Caco-2 (cell line): ENCODE measurements around the gene LSMEM2. TPM values are rescaled to one million over a fixed set of nuclear protein-coding genes. Genes with fewer than 3 reads are reported as not detected.

ENCODE experiments used
- BruUV-seq: library from RNA; stranded (reverse); fragments of 400-500 nt; replicated peaks from 2 replicates; lab custom pipeline; 2021; lab: Mats Ljungman, UMichigan
- CTCF ChIA-PET: fragments of 300-600 bp; sonication (Branson Sonifier 250); formaldehyde crosslinking; loops from one replicate; lab custom pipeline; 2022; ENCODE audit warnings: antibody characterized with exemption; lab: Charles Lee
- POLR2A ChIA-PET: fragments of 300-600 bp; sonication (Branson Sonifier 250); formaldehyde crosslinking; loops from one replicate; lab custom pipeline; 2022; ENCODE audit warnings: antibody characterized with exemption; lab: Charles Lee
- DNase-seq, 2 experiments: peaks; one replicate each; pipeline versions ENCODE4 v3.0.0 to v3.0.0-alpha.2; 2020 to 2022
- H3K27me3 ChIP-seq: replicated peaks from 2 replicates; pipeline ENCODE4 v1.6.0; 2011; ENCODE audit warnings: low read length; ENCODE audit not compliant: control insufficient read depth, insufficient read depth
- H3K36me3 ChIP-seq: 2 replicates; pipeline ENCODE4 v1.5.1; 2011; ENCODE audit warnings: low read length; ENCODE audit not compliant: control insufficient read depth, insufficient read depth
- H3K4me1 ChIP-seq: fragments of 250-450 bp; sonication (Bioruptor Pico); 2 replicates; pipeline ENCODE4 v1.5.1; 2020; ENCODE audit warnings: mild to moderate bottlenecking
- H3K4me3 ChIP-seq: 2 replicates; pipeline ENCODE4 v1.5.1; 2011; ENCODE audit warnings: low read depth, mild to moderate bottlenecking, control low read depth, low read length
- H3K9me3 ChIP-seq: fragments of 250-450 bp; sonication (Bioruptor Pico); 2 replicates; pipeline ENCODE4 v1.5.1; 2020; ENCODE audit warnings: mild to moderate bottlenecking, moderate library complexity
- H3K27ac Mint-ChIP-seq: one replicate; pipeline ENCODE4 v1.8.0; 2022; ENCODE audit warnings: mixed read lengths; ENCODE audit not compliant: unreplicated experiment
- H3K27me3 Mint-ChIP-seq: one replicate; pipeline ENCODE4 v1.8.0; 2022; ENCODE audit warnings: mixed read lengths; ENCODE audit not compliant: insufficient read depth, unreplicated experiment
- H3K36me3 Mint-ChIP-seq: one replicate; pipeline ENCODE4 v1.8.0; 2022; ENCODE audit warnings: mild to moderate bottlenecking, mixed read lengths; ENCODE audit not compliant: insufficient read depth, unreplicated experiment
- H3K4me1 Mint-ChIP-seq: one replicate; pipeline ENCODE4 v1.8.0; 2022; ENCODE audit warnings: low read depth, mixed read lengths; ENCODE audit not compliant: unreplicated experiment
- H3K4me3 Mint-ChIP-seq: one replicate; pipeline ENCODE4 v1.8.0; 2022; ENCODE audit warnings: mild to moderate bottlenecking, moderate library complexity, mixed read lengths; ENCODE audit not compliant: unreplicated experiment
- H3K9me3 Mint-ChIP-seq: one replicate; pipeline ENCODE4 v1.8.0; 2022; ENCODE audit warnings: mixed read lengths; ENCODE audit not compliant: unreplicated experiment
- CTCF ChIP-seq, 2 experiments: fragments of 200-600 bp in 1 of 2; IDR thresholded peaks; 1 replicate in 1 of 2; 2 replicates in 1 of 2; pipeline versions ENCODE4 v1.5.1 to v1.8.0; 2011 to 2022; ENCODE audit warnings: antibody characterized with exemption in 1 of 2, control low read depth in 1 of 2, inconsistent platforms in 1 of 2, low read depth in 1 of 2, low read length in 1 of 2, mild to moderate bottlenecking in 1 of 2, moderate library complexity in 1 of 2; ENCODE audit not compliant: insufficient read depth in 1 of 2, severe bottlenecking in 1 of 2, unreplicated experiment in 1 of 2
- intact Hi-C: fragments of 100-400 bp; cut with micrococcal nuclease; formaldehyde crosslinking; loops from one replicate; pipeline ENCODE4 v1.10.0; 2022; ENCODE audit not compliant: unreplicated experiment
- total RNA-seq: library from RNA; stranded (reverse); gene quantifications from 2 replicates; pipeline ENCODE4 v1.2.3, GENCODE V29; 2022

LSMEM2 gene
- total RNA-seq, 1 experiment from 2014 or later, result not detected

GRCh38 chr3:50272911-50273688 is 5.8 kb upstream of the LSMEM2 start:
- Mint-ChIP-seq H3K27ac (peak overlapping the region; percentile 45), H3K4me1 (peaks cover 33% of the 10 kb centered on the region), H3K27me3 (no peaks in the 10 kb centered on the region), H3K4me3 (no peak overlapping the region), H3K9me3 (no peaks in the 10 kb centered on the region), H3K36me3 (peaks cover 8% of the 10 kb centered on the region)
- no peak overlapping the region for H3K4me3 ChIP-seq
- no peaks in the 10 kb centered on the region for H3K27me3 ChIP-seq
- intact Hi-C loops, result loop anchor here (1.0 to 2.0 kb wide), 5 partner anchors 9 to 81 kb away; no protein-coding TSS in a partner anchor
- POLR2A ChIA-PET, result no interaction called here
- peaks cover 55% of the 10 kb centered on the region for H3K4me1 ChIP-seq
- BruUV-seq, result no TSS peak
- no peaks in the 10 kb centered on the region for H3K9me3 ChIP-seq
- TF ChIP-seq CTCF (IDR thresholded peaks at IDR 0.05; ENCODE audit: insufficient read depth in 1 of 2, low read depth in 1 of 2, low read length in 1 of 2, severe bottlenecking in 1 of 2, unreplicated experiment in 1 of 2), result peak; percentile 92 to 97
- DNase-seq, result peak; percentile 80 to 92
- CTCF ChIA-PET, result interaction anchor here (2.8 kb wide), 1 partner anchor 13 kb away, joined by 10 read pairs; no protein-coding TSS in a partner anchor
- H3K36me3 ChIP-seq, result peaks cover 2% of the 10 kb centered on the region

GRCh38 chr3:50273689-50274065 is 5.2 kb upstream of the LSMEM2 start:
- peaks cover 27% of the 10 kb centered on the region for H3K4me1 Mint-ChIP-seq
- no peak for TF ChIP-seq CTCF (IDR thresholded peaks at IDR 0.05; ENCODE audit: insufficient read depth in 1 of 2, low read depth in 1 of 2, low read length in 1 of 2, severe bottlenecking in 1 of 2, unreplicated experiment in 1 of 2)
- intact Hi-C loops, result loop anchor here (1.0 to 2.0 kb wide), 6 partner anchors 9 to 81 kb away; no protein-coding TSS in a partner anchor
- no peak for DNase-seq
- Histone ChIP-seq H3K36me3 (peaks cover 2% of the 10 kb centered on the region), H3K9me3 (no peaks in the 10 kb centered on the region), H3K4me1 (peaks cover 50% of the 10 kb centered on the region), H3K27me3 (no peaks in the 10 kb centered on the region), H3K4me3 (no peak overlapping the region)
- H3K4me3 Mint-ChIP-seq, result no peak overlapping the region
- ChIA-PET POLR2A (no interaction called here), CTCF (interaction anchor here (2.8 kb wide), 1 partner anchor 13 kb away, joined by 10 read pairs; no protein-coding TSS in a partner anchor)
- H3K9me3 Mint-ChIP-seq, result no peaks in the 10 kb centered on the region
- peaks cover 8% of the 10 kb centered on the region for H3K36me3 Mint-ChIP-seq
- BruUV-seq, result no TSS peak
- no peaks in the 10 kb centered on the region for H3K27me3 Mint-ChIP-seq
- peak overlapping the region; percentile 18 for H3K27ac Mint-ChIP-seq

DNA sequence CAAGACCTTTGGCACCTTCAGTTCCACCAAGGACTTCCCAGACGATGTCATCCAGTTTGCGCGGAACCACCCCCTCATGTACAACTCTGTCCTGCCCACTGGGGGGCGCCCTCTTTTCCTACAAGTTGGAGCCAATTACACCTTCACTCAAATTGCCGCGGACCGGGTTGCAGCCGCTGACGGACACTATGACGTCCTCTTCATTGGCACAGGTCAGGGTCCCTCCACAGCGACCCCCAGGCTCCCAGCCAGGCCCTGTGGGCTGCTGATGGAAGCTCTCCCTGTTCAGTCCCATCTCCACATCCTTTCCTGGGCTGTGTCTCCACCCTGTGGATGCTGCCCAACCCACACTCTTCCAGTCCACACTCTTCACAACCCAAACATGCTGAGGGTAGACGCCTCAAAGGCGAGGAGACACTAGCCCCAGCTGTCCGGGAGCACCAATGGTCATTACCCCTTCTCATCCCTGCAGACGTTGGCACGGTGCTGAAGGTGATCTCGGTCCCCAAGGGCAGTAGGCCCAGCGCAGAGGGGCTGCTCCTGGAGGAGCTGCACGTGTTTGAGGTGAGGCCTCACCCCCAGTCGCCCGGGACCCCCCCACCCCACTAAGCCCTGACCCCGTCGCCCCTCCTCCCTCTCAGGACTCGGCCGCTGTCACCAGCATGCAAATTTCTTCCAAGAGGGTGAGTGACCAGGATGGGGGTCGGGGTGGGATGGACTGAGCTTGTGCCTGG is 4.3 kb upstream of the LSMEM2 start:
- Mint-ChIP-seq H3K4me3 (no peak overlapping the region), H3K27ac (peak overlapping the region; percentile 18), H3K9me3 (no peaks in the 10 kb centered on the region), H3K4me1 (peaks cover 19% of the 10 kb centered on the region), H3K27me3 (no peaks in the 10 kb centered on the region), H3K36me3 (peaks cover 8% of the 10 kb centered on the region)
- BruUV-seq, result no TSS peak
- Histone ChIP-seq H3K36me3 (peaks cover 2% of the 10 kb centered on the region), H3K9me3 (no peaks in the 10 kb centered on the region), H3K27me3 (no peaks in the 10 kb centered on the region), H3K4me1 (peaks cover 41% of the 10 kb centered on the region), H3K4me3 (no peak overlapping the region)
- TF ChIP-seq CTCF (IDR thresholded peaks at IDR 0.05; ENCODE audit: insufficient read depth in 1 of 2, low read depth in 1 of 2, low read length in 1 of 2, severe bottlenecking in 1 of 2, unreplicated experiment in 1 of 2), result peak; percentile 54 to 74
- intact Hi-C loops, result loop anchor here (1.0 kb wide), 1 partner anchor 50 kb away; no protein-coding TSS in a partner anchor
- DNase-seq, result peak in 1 of 2 experiments; percentile 70
- POLR2A ChIA-PET, result no interaction called here
- CTCF ChIA-PET, result interaction anchor here (0.6 to 1.3 kb wide), 2 partner anchors 16 to 114 kb away, joined by 4 to 8 read pairs; no protein-coding TSS in a partner anchor
